Activated CD4-positive, alpha-beta T cell treated with anti-CD3 and anti-CD28 coated beads, Interleukin-2, amount 10 ng/mL, durations not matched to agents 24 days and 14 days (primary cell): ENCODE results near the gene PIK3R3. TPM values are rescaled to one million over a fixed set of nuclear protein-coding genes. Genes with fewer than 3 reads are reported as not detected.
"Not testable (repeated sequence)": the region's sequence is repeated elsewhere in the genome, so short reads cannot be mapped to it uniquely, and the experiment has no call there.

Source experiments
- DNase-seq: peaks from one replicate; pipeline ENCODE4 v3.0.0; 2022
- H3K27ac Mint-ChIP-seq: one replicate; pipeline ENCODE4 v1.8.0; 2022; ENCODE audit warnings: mild to moderate bottlenecking, mixed read lengths
- H3K27me3 Mint-ChIP-seq: one replicate; pipeline ENCODE4 v1.8.0; 2022; ENCODE audit warnings: mixed read lengths
- H3K36me3 Mint-ChIP-seq: one replicate; pipeline ENCODE4 v1.8.0; 2022; ENCODE audit warnings: low read depth, mild to moderate bottlenecking, mixed read lengths
- H3K4me1 Mint-ChIP-seq: one replicate; pipeline ENCODE4 v1.8.0; 2021; ENCODE audit warnings: mixed read lengths
- H3K4me3 Mint-ChIP-seq: one replicate; pipeline ENCODE4 v1.8.0; 2022; ENCODE audit warnings: mild to moderate bottlenecking, moderate library complexity, mixed read lengths
- H3K9me3 Mint-ChIP-seq: one replicate; pipeline ENCODE4 v1.8.0; 2021; ENCODE audit warnings: mixed read lengths
- intact Hi-C: fragments of 100-400 bp; cut with micrococcal nuclease; formaldehyde crosslinking; loops from one replicate; pipeline ENCODE4 v1.15.1; 2023
- total RNA-seq: library from RNA; stranded (reverse); gene quantifications from 2 replicates; pipeline ENCODE4 v1.2.3, GENCODE V29; 2022

The PIK3R3 gene
- total RNA-seq, 1 donor from 2014 or later = 2.4 TPM

- DNase-seq = no peak
- Mint-ChIP-seq H3K36me3 (no peaks in the 10 kb centered on the region), H3K27me3 (peaks cover 7% of the 10 kb centered on the region), H3K4me3 (no peak overlapping the region), H3K27ac (no peak overlapping the region), H3K4me1 (peaks cover 4% of the 10 kb centered on the region), H3K9me3 (no peaks in the 10 kb centered on the region)
- intact Hi-C loops = no loop called here
Measured at GRCh38 chr1:46110521-46110920, 21.9 kb downstream of the PIK3R3 start.

DNA sequence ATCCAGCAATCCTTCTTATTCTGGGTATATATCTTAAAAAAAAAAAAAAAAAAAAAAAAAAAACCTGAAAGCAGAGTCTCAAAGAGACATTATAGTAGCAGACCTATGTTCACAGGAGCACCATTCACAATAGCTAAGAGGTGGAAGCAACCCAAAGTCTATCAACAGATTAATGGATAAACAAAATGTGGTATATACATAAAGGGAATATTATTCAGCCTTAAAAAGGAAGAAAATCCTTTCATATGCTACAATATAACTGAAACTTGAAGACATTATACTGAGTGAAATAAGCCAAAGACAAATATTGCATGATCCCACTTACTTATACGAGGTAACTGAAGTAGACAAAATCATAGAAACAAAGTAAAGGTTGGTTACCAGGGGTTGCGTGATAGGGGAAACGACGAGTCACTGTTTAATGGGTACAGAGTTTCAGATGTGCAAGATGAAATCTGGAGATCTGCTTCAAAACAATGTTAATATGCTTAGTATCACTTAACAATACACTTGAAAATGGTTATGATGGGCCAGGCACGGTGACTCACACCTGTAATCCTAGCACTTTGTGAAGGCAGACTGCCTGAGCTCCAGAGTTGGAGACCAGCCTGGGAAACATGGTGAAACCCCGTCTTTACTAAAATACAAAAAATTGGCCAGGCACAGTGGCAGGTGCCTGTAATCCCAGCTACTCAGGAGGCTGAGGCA, 29.5 kb downstream of the PIK3R3 start:
- no peak overlapping the region for H3K27ac Mint-ChIP-seq
- DNase-seq = no peak
- peaks cover 2% of the 10 kb centered on the region for H3K4me1 Mint-ChIP-seq
- no peaks in the 10 kb centered on the region for H3K36me3 Mint-ChIP-seq
- intact Hi-C loops = no loop called here
- H3K4me3 Mint-ChIP-seq = no peak overlapping the region
- no peaks in the 10 kb centered on the region for H3K9me3 Mint-ChIP-seq
- peaks cover 12% of the 10 kb centered on the region for H3K27me3 Mint-ChIP-seq

GRCh38 chr1:46099215-46099614, 33.2 kb downstream of the PIK3R3 start:
- H3K36me3 Mint-ChIP-seq = no peaks in the 10 kb centered on the region
- H3K4me3 Mint-ChIP-seq = no peak overlapping the region
- peaks cover 18% of the 10 kb centered on the region for H3K27me3 Mint-ChIP-seq
- intact Hi-C loops = no loop called here
- H3K4me1 Mint-ChIP-seq = peaks cover 4% of the 10 kb centered on the region
- H3K27ac Mint-ChIP-seq = no peak overlapping the region
- no peak for DNase-seq
- H3K9me3 Mint-ChIP-seq = peaks cover 4% of the 10 kb centered on the region

GRCh38 chr1:46098027-46098712, 34.3 kb downstream of the PIK3R3 start:
- Mint-ChIP-seq H3K9me3 (peaks cover 4% of the 10 kb centered on the region), H3K4me1 (peaks cover 4% of the 10 kb centered on the region), H3K36me3 (no peaks in the 10 kb centered on the region), H3K27me3 (peaks cover 18% of the 10 kb centered on the region), H3K27ac (no peak overlapping the region), H3K4me3 (no peak overlapping the region)
- no peak for DNase-seq
- intact Hi-C loops = no loop called here

- Mint-ChIP-seq H3K27ac (no peak overlapping the region), H3K27me3 (peaks cover 23% of the 10 kb centered on the region), H3K36me3 (no peaks in the 10 kb centered on the region), H3K4me3 (no peak overlapping the region), H3K4me1 (peaks cover 4% of the 10 kb centered on the region), H3K9me3 (peaks cover 4% of the 10 kb centered on the region)
- intact Hi-C loops = no loop called here
- no peak for DNase-seq
Measured at GRCh38 chr1:46097149-46097472, 35.3 kb downstream of the PIK3R3 start.

- Mint-ChIP-seq H3K9me3 (peaks cover 4% of the 10 kb centered on the region), H3K27ac (no peak overlapping the region), H3K36me3 (no peaks in the 10 kb centered on the region), H3K4me3 (no peak overlapping the region), H3K4me1 (peaks cover 4% of the 10 kb centered on the region), H3K27me3 (peaks cover 23% of the 10 kb centered on the region)
- no peak for DNase-seq
- intact Hi-C loops = no loop called here
Measured at GRCh38 chr1:46096269-46097148, 35.9 kb downstream of the PIK3R3 start.

- peaks cover 21% of the 10 kb centered on the region for H3K27me3 Mint-ChIP-seq
- H3K36me3 Mint-ChIP-seq, H3K4me3 Mint-ChIP-seq, H3K27ac Mint-ChIP-seq, H3K4me1 Mint-ChIP-seq, DNase-seq, intact Hi-C loops, H3K9me3 Mint-ChIP-seq: not testable (repeated sequence)
Measured at GRCh38 chr1:46095110-46095509, 37.3 kb downstream of the PIK3R3 start.

DNA sequence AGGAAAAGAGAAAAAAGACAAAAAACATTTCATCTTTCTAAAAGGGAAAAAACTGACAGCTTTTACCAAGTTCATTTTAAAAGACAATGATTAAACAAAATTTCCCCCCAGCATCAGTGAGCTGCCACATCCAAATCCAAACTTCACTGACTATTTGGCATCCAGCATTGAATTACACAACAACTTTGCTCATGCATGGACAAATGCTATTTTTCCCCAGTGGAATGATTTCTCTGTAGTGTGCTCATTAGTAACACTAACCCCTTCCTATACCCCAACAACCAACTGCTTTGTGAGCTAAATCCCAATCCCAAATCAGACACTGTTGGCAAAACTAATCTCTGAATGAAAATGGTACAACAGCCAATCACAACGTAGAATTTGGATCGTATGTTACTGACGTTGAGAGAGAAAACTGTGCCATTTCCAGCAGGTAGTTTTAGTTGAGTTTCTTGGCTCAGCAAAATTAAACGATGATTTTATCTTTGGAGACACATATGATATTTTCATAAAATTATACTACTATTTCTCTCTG, 37.9 kb downstream of the PIK3R3 start:
- intact Hi-C loops = no loop called here
- DNase-seq = no peak
- H3K27me3 Mint-ChIP-seq = peaks cover 19% of the 10 kb centered on the region
- H3K27ac Mint-ChIP-seq = no peak overlapping the region
- no peaks in the 10 kb centered on the region for H3K36me3 Mint-ChIP-seq
- H3K4me3 Mint-ChIP-seq = no peak overlapping the region
- H3K4me1 Mint-ChIP-seq = peaks cover 4% of the 10 kb centered on the region
- H3K9me3 Mint-ChIP-seq = peaks cover 4% of the 10 kb centered on the region

DNA sequence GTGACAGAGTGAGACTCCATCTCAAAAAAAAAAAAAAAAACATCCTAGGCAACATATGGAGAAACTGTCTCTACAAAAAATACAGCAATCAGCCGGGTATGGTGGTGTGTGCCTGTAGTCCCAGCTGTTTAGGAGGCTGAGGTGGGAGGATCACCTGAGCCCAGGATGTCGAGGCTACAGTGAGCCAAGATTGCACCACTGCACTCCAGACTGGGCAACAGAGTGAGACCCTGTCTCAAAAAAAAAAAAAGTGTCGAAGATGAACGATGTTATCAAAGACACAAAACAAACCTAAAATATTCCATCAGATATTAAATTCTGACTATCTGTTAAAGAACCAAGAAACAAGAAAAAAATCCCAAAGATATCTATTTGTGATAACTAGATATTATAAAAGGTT, 38.6 kb downstream of the PIK3R3 start:
- H3K4me3 Mint-ChIP-seq, H3K4me1 Mint-ChIP-seq, DNase-seq, H3K36me3 Mint-ChIP-seq, intact Hi-C loops, H3K27ac Mint-ChIP-seq, H3K9me3 Mint-ChIP-seq: not testable (repeated sequence)
- H3K27me3 Mint-ChIP-seq = peaks cover 18% of the 10 kb centered on the region

DNA sequence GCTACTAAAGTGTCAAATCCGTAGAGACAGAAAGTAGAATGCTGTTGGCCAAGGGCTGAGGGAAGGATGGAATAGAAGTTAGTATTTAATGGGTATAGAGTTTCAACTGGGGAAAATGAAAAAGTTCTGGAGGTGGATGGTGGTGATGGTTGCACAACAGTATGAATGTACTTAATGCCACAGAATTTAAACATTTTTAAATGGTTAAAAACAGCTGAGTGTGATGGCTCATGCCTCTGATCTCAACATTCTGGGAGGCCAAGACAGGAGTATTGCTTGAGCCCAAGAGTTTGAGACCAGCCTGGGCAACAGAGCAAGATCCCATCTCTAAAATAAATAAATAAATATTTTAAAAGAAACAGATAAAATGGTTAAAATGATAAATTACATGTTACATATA, 44.5 kb downstream of the PIK3R3 start:
- H3K36me3 Mint-ChIP-seq = no peaks in the 10 kb centered on the region
- H3K9me3 Mint-ChIP-seq = peaks cover 3% of the 10 kb centered on the region
- H3K4me3 Mint-ChIP-seq = no peak overlapping the region
- H3K27me3 Mint-ChIP-seq = peaks cover 21% of the 10 kb centered on the region
- H3K4me1 Mint-ChIP-seq = no peaks in the 10 kb centered on the region
- no peak overlapping the region for H3K27ac Mint-ChIP-seq
- no peak for DNase-seq
- intact Hi-C loops = no loop called here

DNA sequence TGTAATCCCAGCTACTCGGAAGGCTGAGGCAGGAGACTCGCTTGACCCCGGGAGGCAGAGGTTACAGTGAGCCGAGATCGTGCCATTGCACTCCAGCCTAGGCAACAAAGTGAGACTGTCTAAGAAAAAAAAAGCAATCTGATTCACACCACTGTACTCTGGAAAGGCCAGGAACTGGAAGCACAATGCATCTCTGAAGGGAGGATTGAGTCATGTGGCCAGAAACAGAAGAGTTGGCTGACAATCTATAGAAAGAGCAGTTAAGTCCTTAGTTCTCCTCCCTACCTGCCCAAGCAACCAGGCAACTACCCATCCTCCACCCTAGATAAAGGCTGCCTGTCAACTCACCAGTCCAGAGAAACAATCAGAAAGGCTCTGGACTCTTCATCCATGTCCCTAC, 45.9 kb downstream of the PIK3R3 start:
- no peak overlapping the region for H3K27ac Mint-ChIP-seq
- DNase-seq = no peak
- intact Hi-C loops = no loop called here
- H3K9me3 Mint-ChIP-seq = peaks cover 3% of the 10 kb centered on the region
- H3K4me1 Mint-ChIP-seq = no peaks in the 10 kb centered on the region
- H3K4me3 Mint-ChIP-seq = no peak overlapping the region
- H3K36me3 Mint-ChIP-seq = no peaks in the 10 kb centered on the region
- peaks cover 21% of the 10 kb centered on the region for H3K27me3 Mint-ChIP-seq

- H3K27ac Mint-ChIP-seq = no peak overlapping the region
- intact Hi-C loops = no loop called here
- H3K4me3 Mint-ChIP-seq = no peak overlapping the region
- H3K27me3 Mint-ChIP-seq = peaks cover 24% of the 10 kb centered on the region
- no peaks in the 10 kb centered on the region for H3K36me3 Mint-ChIP-seq
- DNase-seq = no peak
- no peaks in the 10 kb centered on the region for H3K4me1 Mint-ChIP-seq
- peaks cover 3% of the 10 kb centered on the region for H3K9me3 Mint-ChIP-seq
Measured at GRCh38 chr1:46084553-46085451, 47.6 kb downstream of the PIK3R3 start.

- Mint-ChIP-seq H3K9me3 (peaks cover 3% of the 10 kb centered on the region), H3K27ac (no peak overlapping the region), H3K4me3 (no peak overlapping the region), H3K4me1 (no peaks in the 10 kb centered on the region), H3K36me3 (no peaks in the 10 kb centered on the region), H3K27me3 (peaks cover 26% of the 10 kb centered on the region)
- DNase-seq = no peak
- intact Hi-C loops = no loop called here
Measured at GRCh38 chr1:46083579-46083978, 48.9 kb downstream of the PIK3R3 start.
